Body of pancreas (tissue), 4 donors: Measurements from ENCODE around the gene PTPN21.

Source experiments
- POLR2A ChIP-seq, 3 donors: fragments of 450-650 bp; IDR thresholded peaks; one replicate each; pipeline ENCODE4 v1.6.1; 2016; ENCODE audit warnings: antibody characterized with exemption in 3 of 3, mild to moderate bottlenecking in 2 of 3
- TF ChIP-seq, protein P1 (sequence below), 7 experiments: fragments of 450-650 bp in 4 of 7; fragments of 200-600 bp in 3 of 7; sonication (generic) in 3 of 7; IDR thresholded peaks; one replicate each; pipeline ENCODE4 v1.5.1; 2016 to 2019; ENCODE audit warnings: antibody characterized with exemption in 7 of 7

- TF ChIP-seq, protein P1, sequence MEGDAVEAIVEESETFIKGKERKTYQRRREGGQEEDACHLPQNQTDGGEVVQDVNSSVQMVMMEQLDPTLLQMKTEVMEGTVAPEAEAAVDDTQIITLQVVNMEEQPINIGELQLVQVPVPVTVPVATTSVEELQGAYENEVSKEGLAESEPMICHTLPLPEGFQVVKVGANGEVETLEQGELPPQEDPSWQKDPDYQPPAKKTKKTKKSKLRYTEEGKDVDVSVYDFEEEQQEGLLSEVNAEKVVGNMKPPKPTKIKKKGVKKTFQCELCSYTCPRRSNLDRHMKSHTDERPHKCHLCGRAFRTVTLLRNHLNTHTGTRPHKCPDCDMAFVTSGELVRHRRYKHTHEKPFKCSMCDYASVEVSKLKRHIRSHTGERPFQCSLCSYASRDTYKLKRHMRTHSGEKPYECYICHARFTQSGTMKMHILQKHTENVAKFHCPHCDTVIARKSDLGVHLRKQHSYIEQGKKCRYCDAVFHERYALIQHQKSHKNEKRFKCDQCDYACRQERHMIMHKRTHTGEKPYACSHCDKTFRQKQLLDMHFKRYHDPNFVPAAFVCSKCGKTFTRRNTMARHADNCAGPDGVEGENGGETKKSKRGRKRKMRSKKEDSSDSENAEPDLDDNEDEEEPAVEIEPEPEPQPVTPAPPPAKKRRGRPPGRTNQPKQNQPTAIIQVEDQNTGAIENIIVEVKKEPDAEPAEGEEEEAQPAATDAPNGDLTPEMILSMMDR (IDR thresholded peaks at IDR 0.05) = peak; percentile 82 to 97 (median 91)
- no peak for TF ChIP-seq POLR2A (IDR thresholded peaks at IDR 0.05)
These were observed 62.3 kb downstream of the PTPN21 start for GRCh38 chr14:88492272-88493089.
